HG02571 (cell line): ENCODE results near the gene GPR148.
"Not testable (repeated sequence)": the region's sequence is repeated elsewhere in the genome, so short reads cannot be mapped to it uniquely, and the experiment has no call there.

ENCODE experiments used
- ATAC-seq: cut with Tn5 transposase; IDR thresholded peaks from one replicate; pipeline ENCODE4 v1.9.1; 2021; ENCODE audit warnings: mild to moderate bottlenecking, moderate library complexity; ENCODE audit not compliant: unreplicated experiment

Gene GPR148, protein sequence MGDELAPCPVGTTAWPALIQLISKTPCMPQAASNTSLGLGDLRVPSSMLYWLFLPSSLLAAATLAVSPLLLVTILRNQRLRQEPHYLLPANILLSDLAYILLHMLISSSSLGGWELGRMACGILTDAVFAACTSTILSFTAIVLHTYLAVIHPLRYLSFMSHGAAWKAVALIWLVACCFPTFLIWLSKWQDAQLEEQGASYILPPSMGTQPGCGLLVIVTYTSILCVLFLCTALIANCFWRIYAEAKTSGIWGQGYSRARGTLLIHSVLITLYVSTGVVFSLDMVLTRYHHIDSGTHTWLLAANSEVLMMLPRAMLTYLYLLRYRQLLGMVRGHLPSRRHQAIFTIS

DNA sequence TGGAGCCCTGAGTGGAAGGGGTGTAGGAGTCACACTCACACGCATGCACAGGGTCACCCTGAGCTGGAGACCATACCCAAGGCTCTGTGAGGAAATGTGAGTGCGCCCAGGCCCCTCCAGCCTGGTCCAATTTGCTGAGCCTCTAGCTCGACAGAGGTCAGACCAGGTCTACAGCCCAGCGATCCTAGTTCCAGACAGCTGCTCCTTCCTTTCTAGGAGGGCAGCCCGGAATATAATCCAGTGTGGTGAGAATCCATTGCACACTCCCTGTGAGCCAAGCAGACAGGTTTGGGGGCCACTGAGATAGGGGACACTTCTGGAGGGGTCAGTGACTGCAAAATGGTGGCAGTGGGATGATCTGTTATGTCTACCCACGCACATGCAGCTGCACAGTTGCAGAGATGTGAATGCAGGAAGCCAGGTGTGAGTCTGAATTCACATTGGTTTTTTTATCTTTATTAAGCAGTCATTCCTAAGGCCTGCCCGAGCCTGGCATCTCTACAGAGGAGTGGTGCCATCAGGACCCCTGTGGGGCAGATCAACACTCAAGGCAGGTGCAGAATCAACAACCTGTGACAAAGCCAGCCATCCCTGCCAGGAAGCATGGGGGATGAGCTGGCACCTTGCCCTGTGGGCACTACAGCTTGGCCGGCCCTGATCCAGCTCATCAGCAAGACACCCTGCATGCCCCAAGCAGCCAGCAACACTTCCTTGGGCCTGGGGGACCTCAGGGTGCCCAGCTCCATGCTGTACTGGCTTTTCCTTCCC lies at the start of gene GPR148:
Gene GPR148 (plus strand): TSS at position 522 of the 768 bp plus-strand sequence. CDS start 82 bp downstream, at position 604.
- ATAC-seq = no peak

DNA sequence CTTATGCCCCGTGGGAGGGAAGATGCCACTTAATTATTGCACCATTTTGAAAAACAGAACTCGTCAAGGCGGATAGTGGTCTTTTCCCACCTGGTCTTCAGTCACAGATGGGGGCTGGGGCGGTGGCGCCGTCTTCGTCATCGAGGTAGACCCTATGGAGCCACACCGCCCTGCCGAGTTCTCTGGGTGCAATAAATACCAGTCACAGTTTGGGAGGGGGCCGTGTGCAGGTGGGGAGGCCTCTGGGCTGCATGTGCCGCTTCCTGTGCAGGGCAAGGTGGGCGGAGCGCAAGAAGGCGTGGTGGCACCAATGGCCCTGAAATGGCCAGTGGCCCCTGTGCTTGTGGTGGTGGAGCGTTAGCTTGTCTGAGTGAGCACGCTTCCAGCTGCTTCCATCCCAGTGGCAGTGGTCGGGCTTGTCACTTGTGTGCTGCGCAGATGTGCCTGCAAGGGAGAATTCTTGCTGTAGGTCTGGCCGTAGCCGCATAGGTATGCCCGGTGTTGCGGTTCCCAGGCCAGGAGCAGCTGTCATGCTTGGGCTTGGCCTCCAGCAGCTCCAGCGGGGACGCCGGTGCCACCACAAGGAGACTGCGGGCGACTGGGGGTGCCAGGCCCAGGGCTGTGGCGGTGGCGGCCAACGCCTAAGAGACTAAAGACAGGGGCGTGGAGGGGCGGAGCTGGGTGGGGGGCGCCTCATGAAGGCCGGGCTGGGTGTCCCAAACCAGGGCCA lies 36.7 kb upstream of the GPR148 start:
- ATAC-seq = not testable (repeated sequence)

DNA sequence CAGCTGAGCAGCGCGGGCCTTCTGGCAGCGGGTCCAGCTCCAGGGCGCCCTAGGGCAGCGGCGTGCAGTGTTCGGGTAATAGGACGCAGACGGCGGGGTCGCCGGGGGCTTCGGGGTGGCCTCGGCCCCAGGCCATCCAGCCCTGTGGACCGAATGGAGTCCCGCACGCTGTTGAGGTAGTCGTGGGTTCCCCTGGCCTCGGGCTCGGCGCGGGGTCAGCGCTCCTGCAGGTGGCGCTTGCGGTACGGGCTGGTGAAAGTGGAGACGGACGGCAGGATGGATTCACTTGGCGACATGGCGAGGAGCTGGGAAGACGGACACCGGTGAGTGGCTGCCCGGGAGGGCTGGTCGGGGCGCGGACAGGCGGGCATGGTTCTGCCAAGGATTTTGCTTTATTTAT lies 35.4 kb upstream of the GPR148 start:
- ATAC-seq = not testable (repeated sequence)

DNA sequence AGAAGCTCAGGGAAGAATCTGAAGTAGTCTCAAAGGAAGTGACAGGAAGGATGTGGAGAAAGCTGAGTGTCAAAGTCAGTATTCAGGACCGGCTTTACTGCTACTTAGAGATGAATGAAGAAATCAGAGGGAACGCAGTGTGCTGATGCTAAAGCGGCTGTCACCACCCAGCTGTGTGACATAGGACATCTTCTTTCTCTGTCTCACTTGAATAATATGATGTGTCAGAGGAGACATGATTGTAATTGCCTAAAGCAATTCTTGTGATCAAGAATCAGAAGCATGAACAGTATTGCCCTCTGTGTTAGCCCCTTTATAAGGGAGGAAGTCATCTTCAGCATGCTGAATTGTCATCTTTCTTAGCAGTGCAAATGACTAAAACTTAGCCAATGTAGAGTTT lies 25.6 kb upstream of the GPR148 start:
- not testable (repeated sequence) for ATAC-seq

DNA sequence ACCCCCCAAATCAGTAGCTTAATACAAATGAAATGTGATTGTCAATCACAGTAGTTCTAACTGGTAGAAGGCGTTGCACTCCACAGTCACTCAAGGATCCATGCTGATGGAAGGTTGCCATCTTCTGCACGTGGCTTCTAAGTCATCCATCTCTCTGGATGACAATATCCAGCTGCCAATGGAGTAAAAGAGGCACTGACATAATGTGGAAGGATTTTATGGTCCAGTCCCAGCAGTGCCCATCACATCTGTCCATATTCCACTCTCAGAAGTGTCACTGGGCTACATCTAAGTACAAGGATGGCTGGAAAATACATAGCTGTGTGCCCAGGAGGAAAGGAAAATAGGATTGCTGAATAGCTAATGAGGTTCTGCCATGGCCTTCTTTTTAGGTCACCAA lies 14.1 kb upstream of the GPR148 start:
- not testable (repeated sequence) for ATAC-seq

DNA sequence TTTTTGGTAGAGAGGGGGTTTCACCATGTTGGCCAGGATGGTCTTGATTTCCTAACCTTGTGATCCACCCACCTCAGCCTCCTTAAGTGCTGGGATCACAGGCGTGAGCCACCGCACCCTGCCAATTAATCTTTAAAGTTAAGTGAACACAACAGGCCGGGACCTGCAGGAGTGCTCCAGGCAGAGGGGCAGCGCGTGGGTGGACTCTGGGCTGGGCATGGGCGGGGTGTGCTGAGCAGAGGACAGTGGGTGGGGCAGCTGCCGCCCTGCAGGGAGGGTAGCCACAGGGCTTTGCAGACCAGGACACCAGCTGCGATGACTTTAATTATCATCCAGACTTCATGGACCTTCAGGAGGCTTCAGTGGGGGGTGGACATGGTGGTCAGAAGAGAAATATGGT lies 8.8 kb upstream of the GPR148 start:
- no peak for ATAC-seq

DNA sequence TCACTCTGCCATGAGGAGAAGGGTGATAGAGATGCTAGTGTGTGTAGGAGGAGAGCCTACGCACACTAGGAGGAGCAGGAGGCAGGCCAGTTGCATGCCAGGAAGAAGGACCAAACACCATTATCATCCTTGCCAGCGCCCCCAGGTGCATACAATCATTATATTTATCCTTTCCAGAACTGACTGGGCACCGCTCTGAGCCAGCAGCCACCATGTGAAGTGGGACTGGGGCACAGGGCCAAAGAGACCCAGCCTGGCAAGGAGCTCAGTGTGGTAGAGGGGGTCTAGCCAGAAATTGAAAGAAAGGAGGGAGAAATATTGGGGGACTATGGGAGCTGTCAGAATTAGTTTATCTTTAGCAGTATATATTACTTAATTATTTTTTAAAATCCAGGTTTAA lies 8.3 kb upstream of the GPR148 start:
- ATAC-seq = no peak

DNA sequence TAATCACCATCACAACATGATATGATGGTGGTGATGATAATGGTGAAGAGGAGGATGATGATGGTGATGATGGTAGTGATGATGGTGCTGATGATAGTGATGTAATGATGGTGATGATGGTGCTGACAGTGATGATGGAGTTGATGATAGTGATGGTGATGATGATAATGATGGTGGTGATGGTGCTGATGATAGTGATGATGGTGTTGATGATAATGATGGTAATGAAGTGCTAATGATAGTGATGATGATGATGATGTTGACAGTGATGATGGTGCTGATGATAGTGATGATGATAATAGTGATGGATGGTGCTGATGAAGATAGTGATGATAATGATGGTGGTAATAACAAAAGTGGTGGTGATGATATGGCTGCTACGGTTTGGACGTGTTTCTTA lies 4.4 kb upstream of the GPR148 start:
- no peak for ATAC-seq

DNA sequence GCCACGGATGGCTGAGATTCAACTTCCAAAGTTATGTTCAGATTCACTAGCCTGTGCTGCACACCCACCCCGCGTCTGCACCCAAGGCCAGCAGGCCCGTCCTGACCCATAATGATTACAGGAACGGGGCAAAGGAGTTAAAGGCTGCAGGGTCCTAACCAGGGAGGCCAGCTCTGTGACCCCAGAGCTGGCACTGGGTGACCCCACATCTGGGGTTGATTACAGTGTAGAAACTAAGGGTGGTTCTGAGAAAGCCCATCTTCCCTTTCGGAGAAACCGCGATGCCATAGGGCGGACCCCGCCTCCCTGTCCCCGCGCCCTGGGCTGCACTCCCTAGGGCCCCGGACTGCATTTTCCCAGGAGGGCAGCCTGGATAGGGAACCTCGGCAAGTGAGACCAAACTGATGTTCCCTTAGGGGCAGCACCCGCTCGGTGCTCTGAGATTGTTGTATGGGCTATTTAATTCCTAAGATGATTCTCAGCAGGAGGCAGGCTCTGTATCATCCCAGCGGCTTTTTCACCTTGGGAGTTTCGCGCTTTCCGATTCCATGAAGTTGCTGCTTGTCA lies 2.2 kb upstream of the GPR148 start:
- no peak for ATAC-seq

DNA sequence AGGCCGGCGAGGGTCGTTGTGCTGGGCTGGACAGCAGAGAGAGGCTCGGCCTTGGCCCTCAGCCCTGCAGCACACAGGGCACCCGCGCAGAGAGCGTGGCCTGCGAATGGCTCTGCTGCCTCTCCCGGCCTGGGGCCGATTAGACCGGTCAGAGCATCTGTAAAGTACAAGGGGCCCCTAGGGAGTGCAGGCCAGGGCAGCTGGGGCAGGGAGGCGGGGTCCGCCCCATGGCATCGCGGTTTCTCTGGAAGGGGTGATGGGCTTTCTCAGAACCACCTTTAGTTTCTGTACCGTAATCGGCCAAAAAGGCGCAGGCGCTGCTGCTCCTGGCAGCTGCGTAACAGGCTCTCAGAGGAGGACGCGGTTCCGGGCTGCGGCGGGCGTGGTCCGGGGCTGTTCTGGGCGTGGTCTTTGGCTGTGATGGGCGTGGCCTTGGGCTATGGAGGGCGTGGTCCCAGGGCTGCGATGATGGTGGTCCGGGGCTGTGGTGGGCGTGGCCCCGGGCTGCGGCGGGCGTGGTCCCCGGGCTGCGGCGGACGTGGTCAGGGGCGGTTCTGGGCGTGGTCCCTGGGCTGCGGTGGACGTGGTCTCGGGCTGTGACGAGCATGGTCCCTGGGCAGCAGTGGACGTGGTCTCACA lies 1.5 kb upstream of the GPR148 start:
- peak; percentile 91 for ATAC-seq

DNA sequence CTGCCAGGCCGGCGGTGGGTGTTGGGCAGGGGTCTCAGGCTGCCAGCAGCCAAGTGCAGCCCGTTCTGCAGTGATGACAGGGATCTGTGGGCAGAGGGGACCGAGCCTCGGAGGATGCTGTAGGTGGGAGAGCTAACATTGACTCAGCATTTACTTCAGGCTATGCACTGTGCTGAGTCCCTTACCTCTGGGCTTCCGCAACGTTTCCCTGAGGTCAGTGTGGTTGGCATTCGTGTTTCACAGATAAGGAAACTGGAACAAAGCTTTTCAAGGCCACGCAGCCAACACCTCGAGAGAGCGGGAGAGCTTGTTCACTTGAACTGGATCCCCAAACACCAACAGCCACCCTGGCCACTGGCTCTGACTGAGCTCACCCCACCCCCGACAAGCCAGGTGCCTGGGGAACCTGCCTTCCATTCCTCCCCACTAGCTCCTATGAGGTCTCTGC lies 839 bp upstream of the GPR148 start:
- no peak for ATAC-seq

DNA sequence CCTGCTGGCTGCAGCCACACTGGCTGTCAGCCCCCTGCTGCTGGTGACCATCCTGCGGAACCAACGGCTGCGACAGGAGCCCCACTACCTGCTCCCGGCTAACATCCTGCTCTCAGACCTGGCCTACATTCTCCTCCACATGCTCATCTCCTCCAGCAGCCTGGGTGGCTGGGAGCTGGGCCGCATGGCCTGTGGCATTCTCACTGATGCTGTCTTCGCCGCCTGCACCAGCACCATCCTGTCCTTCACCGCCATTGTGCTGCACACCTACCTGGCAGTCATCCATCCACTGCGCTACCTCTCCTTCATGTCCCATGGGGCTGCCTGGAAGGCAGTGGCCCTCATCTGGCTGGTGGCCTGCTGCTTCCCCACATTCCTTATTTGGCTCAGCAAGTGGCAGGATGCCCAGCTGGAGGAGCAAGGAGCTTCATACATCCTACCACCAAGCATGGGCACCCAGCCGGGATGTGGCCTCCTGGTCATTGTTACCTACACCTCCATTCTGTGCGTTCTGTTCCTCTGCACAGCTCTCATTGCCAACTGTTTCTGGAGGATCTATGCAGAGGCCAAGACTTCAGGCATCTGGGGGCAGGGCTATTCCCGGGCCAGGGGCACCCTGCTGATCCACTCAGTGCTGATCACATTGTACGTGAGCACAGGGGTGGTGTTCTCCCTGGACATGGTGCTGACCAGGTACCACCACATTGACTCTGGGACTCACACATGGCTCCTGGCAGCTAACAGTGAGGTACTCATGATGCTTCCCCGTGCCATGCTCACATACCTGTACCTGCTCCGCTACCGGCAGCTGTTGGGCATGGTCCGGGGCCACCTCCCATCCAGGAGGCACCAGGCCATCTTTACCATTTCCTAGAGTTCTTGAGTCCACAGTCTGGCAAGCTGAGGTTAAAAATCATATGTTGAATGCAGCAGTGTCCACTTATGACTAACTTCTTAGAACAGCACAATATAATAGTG lies 741 bp downstream of the GPR148 start:
- no peak for ATAC-seq

DNA sequence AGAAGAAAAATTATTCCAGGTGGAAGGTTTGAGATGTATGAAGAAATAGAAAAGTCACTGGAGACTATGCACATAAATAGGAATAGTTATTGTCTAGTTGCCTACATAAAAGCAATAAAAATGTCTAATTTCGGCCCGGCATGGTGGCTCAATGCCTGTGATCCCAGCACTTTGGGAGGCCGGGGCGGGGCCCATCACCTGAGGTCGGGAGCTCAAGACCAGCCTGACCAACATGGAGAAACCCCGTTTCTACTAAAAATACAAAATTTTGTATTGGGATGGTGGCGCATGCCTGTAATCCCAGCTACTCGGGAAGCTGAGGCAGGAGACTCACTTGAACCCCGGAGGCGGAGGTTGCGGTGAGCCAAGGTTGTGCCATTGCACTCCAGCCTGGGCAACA lies 3.4 kb downstream of the GPR148 start:
- not testable (repeated sequence) for ATAC-seq

DNA sequence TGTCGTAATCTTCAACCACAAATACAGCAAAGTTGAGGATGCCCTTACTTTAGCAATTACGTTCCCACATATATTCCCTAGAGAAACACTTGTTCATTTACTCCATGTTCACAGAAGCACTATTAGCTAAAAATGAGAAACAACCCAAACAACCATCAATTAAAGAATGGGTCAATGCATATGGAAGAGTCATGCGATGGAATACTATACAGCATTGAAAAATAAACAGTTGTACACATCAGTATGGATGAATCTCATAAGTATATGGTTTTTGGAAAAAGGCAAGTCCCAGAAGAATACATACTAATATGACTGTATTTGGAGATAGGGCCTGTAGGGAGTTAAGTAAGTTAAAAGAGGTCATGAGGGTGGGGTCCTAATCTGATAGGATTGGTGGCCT lies 6.3 kb downstream of the GPR148 start:
- ATAC-seq = no peak

DNA sequence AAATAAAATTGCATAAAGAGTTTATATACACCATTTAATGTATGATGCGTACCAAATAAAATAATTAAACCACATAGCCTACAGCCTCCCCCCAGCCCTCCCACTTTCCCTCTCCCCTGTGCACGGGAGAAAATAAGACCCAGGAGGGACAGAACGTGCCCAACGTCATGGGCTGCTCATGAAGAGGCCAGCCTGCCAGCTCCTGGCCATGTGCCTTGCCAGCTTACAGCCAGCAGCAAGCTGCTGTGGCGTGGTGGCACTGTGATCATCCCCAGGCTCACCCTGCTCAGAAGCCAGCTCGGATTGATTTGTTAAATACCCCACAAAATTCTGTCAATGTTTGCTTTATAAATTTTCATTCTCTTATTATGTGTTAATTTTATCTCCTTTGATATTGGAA lies 7.6 kb downstream of the GPR148 start:
- no peak for ATAC-seq

DNA sequence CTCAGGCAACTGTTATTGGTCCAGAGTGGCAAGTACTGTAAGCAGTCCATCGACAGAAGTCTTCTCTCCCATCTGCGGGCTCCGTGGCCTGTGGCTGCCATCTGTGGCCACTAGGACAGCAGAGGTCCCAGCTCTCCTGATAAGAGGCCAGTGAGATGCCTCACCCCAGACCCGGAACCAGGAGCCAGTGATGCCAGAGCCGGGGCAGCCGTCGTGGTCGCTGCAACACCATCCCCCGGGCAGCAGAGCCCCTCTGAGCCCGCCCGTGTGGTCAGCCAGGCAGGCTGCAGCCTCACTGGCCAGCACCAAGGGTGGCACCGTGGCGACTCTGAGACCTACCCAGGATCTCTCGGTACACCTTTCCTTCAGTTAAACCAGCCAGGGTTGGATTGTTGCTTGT lies 8.7 kb downstream of the GPR148 start:
- no peak for ATAC-seq

DNA sequence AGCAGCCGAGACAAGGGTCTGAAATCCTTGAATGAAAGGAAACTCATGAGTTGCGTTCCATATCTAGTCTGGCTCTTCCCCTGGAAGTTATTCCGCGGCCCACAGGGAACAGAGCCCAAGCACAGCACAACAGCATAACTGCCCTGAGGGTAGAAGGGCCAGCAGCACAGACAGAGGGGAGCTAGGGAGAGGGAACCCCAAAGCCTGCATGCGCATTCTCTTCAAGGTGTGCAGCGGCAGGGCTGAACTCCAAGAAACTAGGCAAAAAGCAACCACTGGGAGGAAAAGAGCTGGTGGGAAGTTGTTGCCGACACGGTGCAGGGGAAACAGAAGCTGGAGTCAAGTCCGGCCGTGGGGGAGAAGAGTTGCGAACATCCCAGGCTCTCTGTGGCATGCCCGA lies 11.8 kb downstream of the GPR148 start:
- no peak for ATAC-seq

DNA sequence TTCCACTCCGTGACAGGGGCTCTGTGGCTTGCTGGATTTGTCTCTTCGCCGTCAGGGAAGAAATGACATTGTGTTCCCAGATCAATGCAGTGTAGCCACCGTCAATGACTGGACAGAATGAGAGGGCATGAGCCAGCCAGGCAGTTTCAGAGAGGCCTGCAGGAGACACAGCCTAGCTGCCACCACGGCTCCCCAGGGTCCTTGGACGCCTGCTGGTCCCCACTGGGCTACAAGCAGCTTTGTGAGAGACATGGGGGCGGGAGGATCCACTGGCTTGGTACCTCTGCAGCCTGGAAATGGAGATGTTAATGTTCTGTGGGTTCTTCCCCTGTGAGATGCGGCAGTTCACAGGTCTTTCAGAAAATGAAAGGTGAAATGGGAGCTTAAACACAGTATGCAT lies 14.4 kb downstream of the GPR148 start:
- no peak for ATAC-seq

DNA sequence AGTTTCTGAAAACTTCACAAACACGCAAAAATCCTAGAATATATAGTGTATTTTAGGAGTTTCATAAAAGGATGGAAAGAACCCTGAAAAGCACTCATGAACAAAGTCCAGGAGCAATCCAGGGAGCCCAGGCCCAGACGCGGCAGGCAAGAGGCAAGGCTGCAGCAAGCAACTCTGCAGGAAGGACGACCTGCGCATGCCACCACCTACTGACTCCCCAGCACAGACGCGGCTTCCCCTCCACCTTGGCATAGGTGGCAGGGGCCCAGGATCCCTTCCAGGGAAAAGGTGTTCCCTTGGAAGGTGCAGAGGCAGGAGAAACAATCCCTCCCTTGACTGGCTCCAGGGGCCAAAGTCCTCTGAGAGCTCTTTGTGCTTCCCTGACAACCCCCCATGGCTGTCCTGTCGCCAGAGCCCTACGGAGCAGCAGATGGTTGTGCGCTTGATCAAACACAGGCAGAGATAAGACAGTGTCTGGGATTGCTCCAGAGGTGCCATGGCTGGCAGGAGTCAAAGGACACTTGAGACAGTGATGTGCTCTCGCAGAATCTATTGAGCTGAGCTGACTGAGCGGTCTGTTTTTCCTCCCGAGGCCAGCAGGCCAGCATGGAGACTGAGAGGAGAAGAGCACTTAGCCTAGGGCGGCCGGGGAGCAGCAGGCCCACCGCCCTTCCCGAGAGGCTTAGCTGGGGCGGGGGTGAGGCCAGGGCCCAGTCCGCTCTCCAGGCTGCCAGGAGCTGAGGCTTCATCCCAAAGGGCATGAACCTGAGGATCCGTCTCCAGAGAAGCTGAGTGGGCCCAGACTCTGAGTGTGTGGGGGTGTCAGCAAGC lies 15.6 kb downstream of the GPR148 start:
- ATAC-seq = no peak
